Kidney epithelial cell (primary cell): ENCODE data around the gene CCL27. TPM values are rescaled to one million over a fixed set of nuclear protein-coding genes. Genes with fewer than 3 reads are reported as not detected.
A peak's percentile ranks its signal among the peaks of the same experiment; 100 is the strongest.

Experiments
- DNase-seq: peaks from one replicate; pipeline ENCODE4 v3.0.0-alpha.2; 2010; ENCODE audit warnings: low read depth
- H3K27me3 ChIP-seq: 2 replicates; pipeline ENCODE4 v1.6.0; 2011; ENCODE audit warnings: low read length; ENCODE audit not compliant: control insufficient read depth, insufficient read depth
- H3K36me3 ChIP-seq: 2 replicates; pipeline ENCODE4 v1.5.1; 2011; ENCODE audit warnings: low read length; ENCODE audit not compliant: control insufficient read depth, insufficient read depth
- H3K4me3 ChIP-seq: 2 replicates; pipeline ENCODE4 v1.5.1; 2011; ENCODE audit warnings: low read depth, mild to moderate bottlenecking, control low read depth, low read length
- CTCF ChIP-seq: IDR thresholded peaks from 2 replicates; pipeline ENCODE4 v1.5.1; 2011; ENCODE audit warnings: mild to moderate bottlenecking, moderate library complexity, low read length, control low read depth, inconsistent platforms; ENCODE audit not compliant: insufficient read depth, poor library complexity, severe bottlenecking
- total RNA-seq: library from RNA; depleted of rRNA; stranded (reverse); fragments of >200 nt; gene quantifications from 2 replicates; pipeline ENCODE4 v1.2.3, GENCODE V29; 2015

The CCL27 gene
- total RNA-seq, 1 donor from 2014 or later: not detected

GRCh38 chr9:34629491-34629808, 33.0 kb downstream of the CCL27 start:
- TF ChIP-seq CTCF: no peak
- Histone ChIP-seq H3K27me3 (peaks cover 58% of the 10 kb centered on the region), H3K36me3 (no peaks in the 10 kb centered on the region), H3K4me3 (no peak overlapping the region)
- DNase-seq: no peak

- H3K4me3 ChIP-seq: peak within 1 kb of the TSS; percentile 20
- no peak for TF ChIP-seq CTCF
- DNase-seq: no peak
- H3K27me3 ChIP-seq: peaks cover 64% of the 10 kb centered on the region
- no peaks in the 10 kb centered on the region for H3K36me3 ChIP-seq
Measured at GRCh38 chr9:34628656-34629490, 33.6 kb downstream of the CCL27 start, which contains the start of gene ARID3C. TSS of gene ARID3C (minus strand) at chr9:34629066. CDS start at chr9:34628014, 1,052 bp downstream.

GRCh38 chr9:34627716-34628655, 34.5 kb downstream of the CCL27 start:
- DNase-seq: no peak
- peaks cover 72% of the 10 kb centered on the region for H3K27me3 ChIP-seq
- H3K4me3 ChIP-seq: no peak overlapping the region
- no peaks in the 10 kb centered on the region for H3K36me3 ChIP-seq
- TF ChIP-seq CTCF: no peak

GRCh38 chr9:34625186-34625486, 37.3 kb downstream of the CCL27 start:
- DNase-seq: no peak
- H3K27me3 ChIP-seq: peaks cover 64% of the 10 kb centered on the region
- no peaks in the 10 kb centered on the region for H3K36me3 ChIP-seq
- H3K4me3 ChIP-seq: no peak overlapping the region
- no peak for TF ChIP-seq CTCF

GRCh38 chr9:34624475-34625185, 37.8 kb downstream of the CCL27 start:
- H3K27me3 ChIP-seq: peaks cover 63% of the 10 kb centered on the region
- TF ChIP-seq CTCF: no peak
- H3K4me3 ChIP-seq: no peak overlapping the region
- no peak for DNase-seq
- no peaks in the 10 kb centered on the region for H3K36me3 ChIP-seq
